Measurements from ENCODE around the gene PICK1. TPM values are rescaled to one million over a fixed set of nuclear protein-coding genes. Genes with fewer than 3 reads are reported as not detected.

The PICK1 gene
- total RNA-seq, 1 experiment from 2014 or later = 21.3 TPM

- DNase-seq (ENCODE audit: low read depth, low spot score) (no peak), ATAC-seq (no peak)
- Histone ChIP-seq H3K4me3 (ENCODE audit: low read depth in 2 of 2, low read length in 2 of 2) (no peak overlapping the region), H3K9me3 (ENCODE audit: control insufficient read depth, insufficient read depth, low read depth, low read length) (no peaks in the 10 kb centered on the region), H3K27ac (ENCODE audit: low read length) (no peak overlapping the region), H3K27me3 (ENCODE audit: control insufficient read depth, insufficient read depth, low read length) (no peaks in the 10 kb centered on the region), H3K4me1 (ENCODE audit: control insufficient read depth, insufficient read depth, low read length) (no peaks in the 10 kb centered on the region), H3K36me3 (ENCODE audit: control insufficient read depth, insufficient read depth, low read length) (no peaks in the 10 kb centered on the region)
- intact Hi-C loops (cut with micrococcal nuclease; ENCODE audit: unreplicated experiment) = no loop called here
- ChIA-PET POLR2A (no interaction called here), CTCF (no interaction called here)
- TF ChIP-seq CTCF (IDR thresholded peaks at IDR 0.05) (no peak), POLR2AphosphoS5 (IDR thresholded peaks at IDR 0.05; ENCODE audit: low read depth, low read length) (no peak), REST (IDR thresholded peaks at IDR 0.05; ENCODE audit: insufficient read depth in 1 of 2, low read depth in 2 of 2, low read length in 1 of 2) (no peak), SIN3A (IDR thresholded peaks at IDR 0.05; ENCODE audit: borderline replicate concordance, insufficient read depth, low read depth, low read length) (no peak), TCF7L2 (IDR thresholded peaks at IDR 0.05; ENCODE audit: low read depth, low read length) (no peak)
- in situ Hi-C loops (cut with HindIII; ENCODE audit: low pct_unique_long_range_greater_than_20kb, low sequenced_read_pairs) = no loop called here
- BruUV-seq (replicated peaks) = no TSS peak
Observed at GRCh38 chr22:38089474-38089851, 32.3 kb downstream of the PICK1 start.

GRCh38 chr22:38097058-38097457 is 39.9 kb downstream of the PICK1 start:
- H3K4me1 ChIP-seq (ENCODE audit: control insufficient read depth, insufficient read depth, low read length) = no peaks in the 10 kb centered on the region
- no peak overlapping the region for H3K27ac ChIP-seq (ENCODE audit: low read length)
- DNase-seq (ENCODE audit: low read depth, low spot score) (no peak), ATAC-seq (no peak)
- TF ChIP-seq POLR2AphosphoS5 (IDR thresholded peaks at IDR 0.05; ENCODE audit: low read depth, low read length) (no peak), TCF7L2 (IDR thresholded peaks at IDR 0.05; ENCODE audit: low read depth, low read length) (no peak), CTCF (IDR thresholded peaks at IDR 0.05) (no peak), REST (IDR thresholded peaks at IDR 0.05; ENCODE audit: insufficient read depth in 1 of 2, low read depth in 2 of 2, low read length in 1 of 2) (no peak), SIN3A (IDR thresholded peaks at IDR 0.05; ENCODE audit: borderline replicate concordance, insufficient read depth, low read depth, low read length) (no peak)
- BruUV-seq (replicated peaks) = no TSS peak
- no peak overlapping the region for H3K4me3 ChIP-seq (ENCODE audit: low read depth in 2 of 2, low read length in 2 of 2)
- no peaks in the 10 kb centered on the region for H3K27me3 ChIP-seq (ENCODE audit: control insufficient read depth, insufficient read depth, low read length)
- ChIA-PET POLR2A (no interaction called here), CTCF (interaction anchor here (0.7 to 0.9 kb wide), 2 partner anchors 11 to 16 kb away, joined by 3 to 6 read pairs; no protein-coding TSS in a partner anchor)
- intact Hi-C loops (cut with micrococcal nuclease; ENCODE audit: unreplicated experiment) = no loop called here
- in situ Hi-C loops (cut with HindIII; ENCODE audit: low pct_unique_long_range_greater_than_20kb, low sequenced_read_pairs) = no loop called here
- no peaks in the 10 kb centered on the region for H3K36me3 ChIP-seq (ENCODE audit: control insufficient read depth, insufficient read depth, low read length)
- H3K9me3 ChIP-seq (ENCODE audit: control insufficient read depth, insufficient read depth, low read depth, low read length) = no peaks in the 10 kb centered on the region
